Ovary (tissue), 3 donors: ENCODE data around the gene TMEM143.

Experiments used
- CTCF ChIP-seq, 3 donors: fragments of 450-650 bp in 2 of 3; fragments of 200-600 bp in 1 of 3; IDR thresholded peaks; one replicate each; pipeline versions ENCODE4 v1.5.1 to v1.8.0; 2016 to 2022; ENCODE audit warnings: antibody characterized with exemption in 3 of 3, mild to moderate bottlenecking in 1 of 3
- POLR2A ChIP-seq: fragments of 450-650 bp; IDR thresholded peaks from one replicate; pipeline ENCODE4 v1.6.1; 2017; ENCODE audit warnings: antibody characterized with exemption, mild to moderate bottlenecking, moderate library complexity
- donor health status: DM: no; HTN: no; CAD: no.

GRCh38 chr19:48303866-48304265 is 59.9 kb downstream of the TMEM143 start:
- no peak for TF ChIP-seq POLR2A
- no peak for TF ChIP-seq CTCF (IDR thresholded peaks at IDR 0.05)
